Duodenal mucosa (tissue), 2 donors: ENCODE results near the gene SNX2.

Source experiments
- H3K27ac ChIP-seq: one replicate; pipeline ENCODE4 v1.7.0; 2013; ENCODE audit warnings: low read depth, low read length
- H3K27me3 ChIP-seq, 2 donors: one replicate each; pipeline ENCODE4 v1.7.0; 2013; ENCODE audit warnings: low read length in 2 of 2, control low read depth in 1 of 2; ENCODE audit not compliant: insufficient read depth in 2 of 2, control insufficient read depth in 1 of 2
- H3K36me3 ChIP-seq, 2 donors: one replicate each; pipeline ENCODE4 v1.7.0; 2013; ENCODE audit warnings: low read length in 2 of 2, control low read depth in 1 of 2; ENCODE audit not compliant: insufficient read depth in 2 of 2, control insufficient read depth in 1 of 2
- H3K4me1 ChIP-seq, 2 donors: one replicate each; pipeline ENCODE4 v1.7.0; 2013; ENCODE audit warnings: low read length in 2 of 2, control low read depth in 1 of 2; ENCODE audit not compliant: insufficient read depth in 2 of 2, control insufficient read depth in 1 of 2
- H3K4me3 ChIP-seq, 2 donors: one replicate each; pipeline ENCODE4 v1.7.0; 2013; ENCODE audit warnings: low read length in 2 of 2, low read depth in 1 of 2
- H3K9ac ChIP-seq, 2 donors: one replicate each; pipeline ENCODE4 v1.7.0; 2013; ENCODE audit warnings: low read length in 2 of 2, low read depth in 1 of 2
- H3K9me3 ChIP-seq, 2 donors: one replicate each; pipeline ENCODE4 v1.7.0; 2013; ENCODE audit warnings: low read length in 2 of 2, control low read depth in 1 of 2; ENCODE audit not compliant: control insufficient read depth in 1 of 2

SNX2 gene

DNA sequence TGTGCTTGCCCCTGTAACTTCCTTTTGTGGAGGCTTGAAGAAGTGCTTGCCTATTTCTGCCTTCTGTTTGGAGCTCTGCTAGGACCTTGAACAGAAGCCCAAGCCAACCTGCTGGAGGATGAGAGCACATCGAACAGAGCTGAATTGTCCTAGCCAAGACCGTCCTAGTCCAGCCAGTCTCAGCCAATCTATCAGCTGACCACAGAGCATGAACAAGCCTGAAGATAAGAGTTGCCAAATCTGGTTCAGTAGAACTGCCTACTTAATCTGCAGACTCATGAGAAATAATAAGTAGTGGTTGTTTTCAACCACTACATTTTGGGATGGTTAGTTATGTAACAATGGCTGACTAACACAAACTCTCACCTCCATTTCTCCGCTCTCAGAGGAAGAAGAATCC is 4.4 kb upstream of the SNX2 start:
- Histone ChIP-seq H3K4me1 (no peaks in the 10 kb centered on the region), H3K9me3 (no peaks in the 10 kb centered on the region), H3K9ac (no peak overlapping the region), H3K4me3 (no peak overlapping the region), H3K27ac (no peak overlapping the region), H3K36me3 (no peaks in the 10 kb centered on the region), H3K27me3 (no peaks in the 10 kb centered on the region)

DNA sequence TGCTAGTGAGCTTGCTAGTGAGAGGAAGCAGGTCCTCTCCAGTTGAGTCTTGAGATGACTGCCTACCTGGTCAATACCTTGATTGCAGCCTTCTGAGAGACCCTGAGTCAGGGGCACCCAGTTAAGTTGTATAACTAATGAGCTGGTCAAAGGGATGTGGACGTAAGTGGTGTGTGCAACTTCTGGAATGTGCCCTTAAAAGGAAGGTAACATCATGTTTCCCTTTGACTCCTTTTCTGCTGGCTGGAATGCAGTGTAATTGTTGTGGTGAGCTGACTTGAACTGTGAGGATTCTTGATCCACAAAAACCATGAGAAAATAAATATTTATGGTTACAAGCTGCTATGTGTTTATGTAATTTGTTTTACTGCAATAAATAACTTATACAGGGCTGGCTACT is 2.4 kb upstream of the SNX2 start:
- Histone ChIP-seq H3K27ac (no peak overlapping the region), H3K4me3 (no peak overlapping the region)

DNA sequence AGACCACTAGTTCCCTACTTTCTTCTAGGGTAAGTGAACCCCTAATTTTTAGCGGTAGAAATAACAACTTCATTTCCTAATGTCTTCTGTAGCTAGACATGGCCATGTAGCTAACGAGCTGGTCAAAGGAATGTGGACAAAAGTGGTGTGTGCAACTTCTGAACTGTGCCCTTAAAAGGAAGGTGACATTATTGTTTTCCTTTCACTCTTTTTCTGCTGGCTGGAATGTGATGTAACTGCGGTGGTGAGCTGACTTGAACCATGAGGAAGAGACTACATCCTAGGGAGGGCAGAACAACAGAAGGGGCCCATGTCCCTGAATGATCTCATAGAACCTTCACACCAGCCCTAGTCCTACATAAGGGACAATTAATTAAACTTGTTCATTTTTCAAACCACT is 1.3 kb upstream of the SNX2 start:
- Histone ChIP-seq H3K27ac (no peak overlapping the region), H3K36me3 (no peaks in the 10 kb centered on the region), H3K27me3 (no peaks in the 10 kb centered on the region)

More for the DNA sequence above, 2.4 kb upstream of the SNX2 start:
- no peaks in the 10 kb centered on the region for H3K27me3 ChIP-seq
- H3K4me1 ChIP-seq = peaks cover 0 to 14% of the 10 kb centered on the region in 2 donors
- H3K36me3 ChIP-seq = no peaks in the 10 kb centered on the region
- H3K9ac ChIP-seq = no peak overlapping the region
- no peaks in the 10 kb centered on the region for H3K9me3 ChIP-seq

DNA sequence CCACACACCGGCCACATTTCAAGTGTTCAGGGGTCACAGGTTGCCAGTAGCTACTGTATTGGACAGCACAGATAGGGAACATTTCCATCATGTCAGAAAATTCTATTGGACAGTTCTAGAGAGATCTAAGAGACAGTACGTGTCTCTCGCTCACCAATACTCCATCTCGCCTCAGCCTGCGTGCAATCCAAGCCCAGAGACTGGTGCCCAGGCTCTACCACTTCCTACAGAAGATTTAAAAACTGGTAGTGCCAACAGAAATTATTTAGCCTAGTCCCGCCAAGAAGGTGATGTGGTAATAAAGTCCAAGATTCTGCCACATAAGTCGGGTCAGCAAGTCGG is 390 bp upstream of the SNX2 start:
- H3K4me3 ChIP-seq = peak overlapping the region; percentile 91 to 95
- H3K27me3 ChIP-seq = no peaks in the 10 kb centered on the region
- no peaks in the 10 kb centered on the region for H3K36me3 ChIP-seq
- H3K9ac ChIP-seq = peak overlapping the region in 1 of 2 donors; percentile 26
- H3K9me3 ChIP-seq = no peaks in the 10 kb centered on the region
- peaks cover 0 to 14% of the 10 kb centered on the region in 2 donors for H3K4me1 ChIP-seq
- H3K27ac ChIP-seq = no peak overlapping the region

More for the DNA sequence above, 1.3 kb upstream of the SNX2 start:
- Histone ChIP-seq H3K9ac (no peak overlapping the region), H3K4me1 (peaks cover 0 to 14% of the 10 kb centered on the region in 2 donors), H3K4me3 (no peak overlapping the region), H3K9me3 (no peaks in the 10 kb centered on the region)

DNA sequence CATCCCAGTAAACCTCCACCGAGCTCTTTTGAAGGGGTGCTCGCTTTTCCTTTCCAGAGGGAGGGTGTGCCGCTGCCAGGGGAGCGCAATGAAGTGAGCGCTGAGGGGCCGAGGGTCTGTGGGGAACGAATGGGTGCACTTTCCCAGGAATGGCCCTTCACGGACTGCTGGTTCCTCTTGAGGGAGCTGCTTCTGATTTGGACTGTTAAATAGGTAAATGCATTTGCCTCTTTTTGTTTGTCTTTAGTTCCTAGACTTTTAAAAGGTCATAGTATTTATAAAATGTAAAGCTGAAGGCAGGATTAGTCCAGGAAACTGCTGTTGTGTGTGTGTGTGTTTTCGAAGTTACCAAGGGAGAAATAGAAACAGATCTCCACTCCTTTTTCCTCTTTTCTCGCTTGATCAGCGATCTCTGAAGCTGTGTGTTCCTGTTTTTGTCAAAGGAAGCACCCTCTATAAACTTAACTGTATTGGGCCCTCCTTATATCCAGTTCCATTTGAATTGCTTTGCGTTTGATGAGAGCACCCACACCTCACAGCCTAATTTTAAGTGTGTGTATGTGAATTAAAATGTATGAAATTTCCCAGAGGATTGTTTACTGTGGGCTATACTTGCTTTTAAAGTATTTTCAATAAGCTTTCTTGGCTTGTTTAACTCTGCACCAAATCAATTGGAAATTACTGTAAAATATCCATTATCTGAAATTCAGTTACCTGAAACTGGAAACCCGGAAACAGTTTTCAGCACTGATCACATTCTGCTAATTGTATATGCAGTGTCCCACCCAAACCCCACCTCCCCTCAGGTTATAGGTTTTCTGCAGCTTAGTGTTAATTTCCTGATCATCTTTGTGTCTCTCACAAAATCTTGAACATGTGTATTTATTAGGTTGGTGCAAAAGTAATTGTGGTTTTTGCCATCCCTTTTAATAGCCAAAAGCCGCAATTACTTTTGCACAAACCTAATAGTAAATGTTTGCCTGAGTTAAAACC is 966 bp downstream of the SNX2 start:
- peak overlapping the region; percentile 83 for H3K27ac ChIP-seq
- peak overlapping the region; percentile 91 to 95 for H3K4me3 ChIP-seq
- H3K9me3 ChIP-seq = no peaks in the 10 kb centered on the region
- H3K36me3 ChIP-seq = no peaks in the 10 kb centered on the region
- H3K27me3 ChIP-seq = no peaks in the 10 kb centered on the region
- H3K9ac ChIP-seq = peak overlapping the region; percentile 93 to 95
- peaks cover 0 to 14% of the 10 kb centered on the region in 2 donors for H3K4me1 ChIP-seq

DNA sequence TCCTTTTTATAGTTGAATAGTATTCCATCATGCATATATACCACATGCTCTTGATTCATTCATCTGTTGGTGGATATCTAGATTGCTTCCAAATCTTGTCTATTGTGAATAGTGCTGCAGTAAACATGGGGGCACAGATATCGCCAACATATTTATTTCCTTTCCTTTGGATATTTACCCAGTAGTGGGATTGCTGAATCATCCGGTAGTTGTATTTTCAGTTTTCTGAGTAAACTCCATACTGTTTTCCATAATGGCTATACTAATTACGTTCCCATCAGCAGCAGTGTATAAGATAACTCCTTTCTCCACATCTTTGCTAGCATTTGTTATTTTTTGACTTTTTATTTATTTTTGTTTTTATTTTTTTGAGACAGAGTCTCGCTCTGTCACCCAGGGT is 3.3 kb downstream of the SNX2 start:
- Histone ChIP-seq H3K9ac (no peak overlapping the region), H3K4me1 (peaks cover 0 to 14% of the 10 kb centered on the region in 2 donors), H3K9me3 (no peaks in the 10 kb centered on the region), H3K27ac (no peak overlapping the region), H3K27me3 (no peaks in the 10 kb centered on the region), H3K4me3 (no peak overlapping the region), H3K36me3 (no peaks in the 10 kb centered on the region)

DNA sequence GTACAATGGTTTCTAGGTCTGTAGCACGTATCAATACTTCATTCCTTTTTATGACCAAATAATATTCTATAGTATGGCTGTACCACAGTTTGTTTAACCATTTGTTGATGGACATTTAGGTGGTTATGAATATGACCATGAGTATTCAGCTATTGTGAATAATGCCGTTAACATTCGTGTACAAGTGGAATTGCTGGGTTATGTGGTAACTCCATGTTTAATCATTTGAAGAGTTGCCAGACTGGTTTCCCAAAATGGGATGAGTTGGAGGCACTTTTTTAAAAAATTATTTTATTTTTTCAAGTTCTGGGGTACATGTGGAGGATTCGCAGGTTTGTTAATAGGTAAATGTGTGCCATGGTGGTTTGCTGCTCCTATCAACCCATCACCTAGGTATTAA is 4.6 kb downstream of the SNX2 start:
- Histone ChIP-seq H3K4me1 (peaks cover 0 to 14% of the 10 kb centered on the region in 2 donors), H3K9me3 (no peaks in the 10 kb centered on the region), H3K36me3 (no peaks in the 10 kb centered on the region), H3K4me3 (no peak overlapping the region), H3K27me3 (no peaks in the 10 kb centered on the region), H3K27ac (no peak overlapping the region), H3K9ac (no peak overlapping the region)

DNA sequence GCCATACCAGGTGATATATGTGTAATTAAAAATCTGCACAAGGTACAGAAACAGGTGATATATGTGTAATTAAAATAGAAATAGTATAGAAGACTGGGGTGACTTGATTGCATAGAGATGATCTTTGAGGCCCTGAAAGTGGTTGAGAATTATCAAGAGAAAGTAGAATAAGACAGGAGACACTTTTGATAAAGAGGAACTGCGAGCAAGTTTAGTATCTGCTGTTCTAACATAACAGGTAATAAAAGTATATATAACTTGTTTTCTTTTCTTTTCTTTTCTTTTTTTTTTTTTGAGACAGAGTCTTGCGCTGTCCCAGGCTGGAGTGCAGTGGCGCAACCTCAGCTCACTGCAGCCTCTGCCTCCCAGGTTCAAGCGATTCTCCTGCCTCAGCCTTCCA is 5.4 kb downstream of the SNX2 start:
- H3K9ac ChIP-seq = no peak overlapping the region
- H3K4me3 ChIP-seq = no peak overlapping the region
- H3K27ac ChIP-seq = no peak overlapping the region
- H3K9me3 ChIP-seq = no peaks in the 10 kb centered on the region
- no peaks in the 10 kb centered on the region for H3K36me3 ChIP-seq
- peaks cover 0 to 14% of the 10 kb centered on the region in 2 donors for H3K4me1 ChIP-seq
- no peaks in the 10 kb centered on the region for H3K27me3 ChIP-seq

DNA sequence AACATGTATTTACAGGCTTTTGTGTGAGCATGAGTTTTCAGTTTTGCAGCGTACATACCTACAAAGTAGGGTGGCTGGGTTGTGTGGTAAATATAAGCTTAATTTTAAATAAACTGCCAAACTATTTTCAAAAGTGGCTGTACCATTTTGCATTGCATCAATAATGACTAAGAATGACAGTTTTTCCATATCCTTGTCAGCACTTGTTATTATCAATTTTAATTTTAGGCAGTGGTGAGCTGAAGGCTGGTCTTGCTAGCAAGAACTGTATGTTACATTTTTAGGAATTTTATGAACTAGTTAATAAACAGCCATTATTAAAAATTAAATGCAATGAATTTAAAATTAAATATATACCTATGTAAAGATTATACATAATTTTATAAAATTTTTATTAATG is 6.6 kb downstream of the SNX2 start:
- Histone ChIP-seq H3K36me3 (no peaks in the 10 kb centered on the region), H3K9me3 (no peaks in the 10 kb centered on the region), H3K9ac (no peak overlapping the region), H3K4me1 (peaks cover 0 to 8% of the 10 kb centered on the region in 2 donors), H3K4me3 (no peak overlapping the region), H3K27me3 (no peaks in the 10 kb centered on the region), H3K27ac (no peak overlapping the region)

DNA sequence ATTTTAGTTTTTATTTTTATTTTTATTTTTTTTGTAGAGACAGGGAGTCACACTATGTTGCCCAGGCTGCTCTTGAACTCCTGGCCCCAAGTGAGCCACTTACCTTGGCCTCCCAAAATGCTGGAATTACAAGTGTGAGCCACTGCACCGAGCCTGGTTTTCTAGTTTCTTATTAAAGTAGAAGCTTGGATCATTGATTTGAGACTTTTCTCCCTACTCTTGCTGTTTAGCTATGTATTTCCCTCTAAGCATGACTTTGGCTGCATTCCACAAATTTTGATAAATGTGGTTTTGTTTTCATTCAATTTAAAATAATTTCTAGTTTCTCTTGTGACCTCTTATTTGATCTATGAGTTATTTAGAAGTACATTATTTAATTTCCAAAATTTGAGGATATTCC is 10.4 kb downstream of the SNX2 start:
- no peaks in the 10 kb centered on the region for H3K36me3 ChIP-seq
- H3K4me1 ChIP-seq = no peaks in the 10 kb centered on the region
- H3K9ac ChIP-seq = no peak overlapping the region
- peaks cover 0 to 2% of the 10 kb centered on the region in 2 donors for H3K9me3 ChIP-seq
- H3K27ac ChIP-seq = no peak overlapping the region
- H3K4me3 ChIP-seq = no peak overlapping the region
- H3K27me3 ChIP-seq = no peaks in the 10 kb centered on the region
